ENCODE data around the gene OR52H1.

DNA sequence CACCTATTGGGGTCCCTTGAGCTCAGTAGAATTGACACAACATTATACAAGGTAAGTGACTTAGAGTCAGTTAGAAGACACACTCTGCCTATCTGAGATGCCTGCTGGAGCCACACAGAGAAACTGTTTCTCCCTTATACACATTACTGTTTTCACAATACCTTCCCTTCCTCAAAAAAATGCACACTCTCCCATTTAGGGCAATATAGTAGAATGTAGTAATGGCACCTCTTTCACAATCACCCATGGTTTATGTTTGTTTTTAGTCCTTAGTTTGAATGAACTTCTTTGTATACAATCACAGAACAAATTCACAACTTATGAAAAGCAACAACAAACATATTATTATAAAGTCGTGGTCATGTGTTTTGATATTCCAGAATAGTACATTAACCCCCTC, 14.3 kb downstream of the OR52H1 start:
- TF ChIP-seq, protein P1, sequence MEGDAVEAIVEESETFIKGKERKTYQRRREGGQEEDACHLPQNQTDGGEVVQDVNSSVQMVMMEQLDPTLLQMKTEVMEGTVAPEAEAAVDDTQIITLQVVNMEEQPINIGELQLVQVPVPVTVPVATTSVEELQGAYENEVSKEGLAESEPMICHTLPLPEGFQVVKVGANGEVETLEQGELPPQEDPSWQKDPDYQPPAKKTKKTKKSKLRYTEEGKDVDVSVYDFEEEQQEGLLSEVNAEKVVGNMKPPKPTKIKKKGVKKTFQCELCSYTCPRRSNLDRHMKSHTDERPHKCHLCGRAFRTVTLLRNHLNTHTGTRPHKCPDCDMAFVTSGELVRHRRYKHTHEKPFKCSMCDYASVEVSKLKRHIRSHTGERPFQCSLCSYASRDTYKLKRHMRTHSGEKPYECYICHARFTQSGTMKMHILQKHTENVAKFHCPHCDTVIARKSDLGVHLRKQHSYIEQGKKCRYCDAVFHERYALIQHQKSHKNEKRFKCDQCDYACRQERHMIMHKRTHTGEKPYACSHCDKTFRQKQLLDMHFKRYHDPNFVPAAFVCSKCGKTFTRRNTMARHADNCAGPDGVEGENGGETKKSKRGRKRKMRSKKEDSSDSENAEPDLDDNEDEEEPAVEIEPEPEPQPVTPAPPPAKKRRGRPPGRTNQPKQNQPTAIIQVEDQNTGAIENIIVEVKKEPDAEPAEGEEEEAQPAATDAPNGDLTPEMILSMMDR (IDR thresholded peaks at IDR 0.05): no peak
- TF ChIP-seq POLR2AphosphoS5 (IDR thresholded peaks at IDR 0.05; ENCODE audit: low read depth, low read length) (no peak), TAF1 (IDR thresholded peaks at IDR 0.05; ENCODE audit: borderline replicate concordance, low read depth, low read length) (no peak)

Data from SK-N-SH (cell line).